Occipital lobe (tissue), 2 donors: ENCODE measurements around the gene GMEB2. TPM values are rescaled to one million over a fixed set of nuclear protein-coding genes. Genes with fewer than 3 reads are reported as not detected.
"Not testable (repeated sequence)": the region's sequence is repeated elsewhere in the genome, so short reads cannot be mapped to it uniquely, and the experiment has no call there.

Experiments used
- DNase-seq: peaks from one replicate; lab custom pipeline; 2025; lab: John Stamatoyannopoulos, UW
- total RNA-seq: library from RNA; depleted of rRNA; stranded (reverse); fragments of >200 nt; gene quantifications from one replicate; pipeline ENCODE4 v1.2.3, GENCODE V29; 2014

GMEB2 gene
- total RNA-seq, 1 donor from 2014 or later: 6.9 TPM

GRCh38 chr20:63657260-63657936, 30.5 kb upstream of the GMEB2 start:
- no peak for DNase-seq

- no peak for DNase-seq
Observed at GRCh38 chr20:63656451-63656850, 29.6 kb upstream of the GMEB2 start.

- no peak for DNase-seq
Observed at GRCh38 chr20:63655249-63655648, 28.3 kb upstream of the GMEB2 start.

GRCh38 chr20:63653974-63654668, 27.2 kb upstream of the GMEB2 start:
- DNase-seq: no peak

GRCh38 chr20:63653041-63653973, 26.4 kb upstream of the GMEB2 start, which contains the start of gene STMN3:
STMN3 (minus strand) TSS chr20:63653424; CDS start chr20:63653345, 79 bp downstream.
- peak; percentile 92 for DNase-seq

GRCh38 chr20:63652192-63652980, 25.5 kb upstream of the GMEB2 start:
- DNase-seq: no peak

- DNase-seq: no peak
Observed at GRCh38 chr20:63651942-63652191, 25.0 kb upstream of the GMEB2 start.

GRCh38 chr20:63650486-63650885, 23.6 kb upstream of the GMEB2 start:
- DNase-seq: not testable (repeated sequence)

- no peak for DNase-seq
Observed at GRCh38 chr20:63648895-63649589, 22.1 kb upstream of the GMEB2 start.

GRCh38 chr20:63648190-63648589, 21.3 kb upstream of the GMEB2 start:
- no peak for DNase-seq

- no peak for DNase-seq
Observed at GRCh38 chr20:63645218-63645617, 18.3 kb upstream of the GMEB2 start.

GRCh38 chr20:63643946-63644345, 17.0 kb upstream of the GMEB2 start:
- no peak for DNase-seq

- DNase-seq: no peak
Observed at GRCh38 chr20:63643499-63643898, 16.6 kb upstream of the GMEB2 start.

- no peak for DNase-seq
Observed at GRCh38 chr20:63642527-63643247, 15.8 kb upstream of the GMEB2 start.

- DNase-seq: peak; percentile 91
Observed at GRCh38 chr20:63641792-63642523, 15.1 kb upstream of the GMEB2 start.

- DNase-seq: no peak
Observed at GRCh38 chr20:63641146-63641791, 14.4 kb upstream of the GMEB2 start.

GRCh38 chr20:63640686-63641085, 13.8 kb upstream of the GMEB2 start:
- not testable (repeated sequence) for DNase-seq

GRCh38 chr20:63640086-63640485, 13.2 kb upstream of the GMEB2 start:
- no peak for DNase-seq
